SU-DHL-6 (cell line): Measurements from ENCODE around the gene CCDC152.

Experiments
- H2AFZ ChIP-seq: fragments of 200-600 bp; sonication (generic); 2 replicates; pipeline ENCODE4 v1.6.1; 2014; ENCODE audit warnings: low read depth, mild to moderate bottlenecking, moderate library complexity, mixed read lengths, antibody characterized with exemption, low read length; ENCODE audit not compliant: severe bottlenecking
- H3F3A ChIP-seq: fragments of 200-600 bp; shearing (Covaris generic); 2 replicates; pipeline ENCODE4 v1.6.0; 2016; ENCODE audit warnings: antibody characterized with exemption, mild to moderate bottlenecking; ENCODE audit not compliant: insufficient read depth
- H3K27ac ChIP-seq: fragments of 200-600 bp; sonication (generic); 2 replicates; pipeline ENCODE4 v1.5.1; 2016; ENCODE audit warnings: low read depth, mild to moderate bottlenecking, low read length, moderate library complexity, mixed read lengths
- H3K27me3 ChIP-seq: fragments of 200-600 bp; sonication (generic), shearing (Covaris generic); 2 replicates; pipeline ENCODE4 v1.6.0; 2014; ENCODE audit warnings: mild to moderate bottlenecking, low read length
- H3K36me3 ChIP-seq: fragments of 200-600 bp; sonication (generic); 2 replicates; pipeline ENCODE4 v1.6.1; 2014; ENCODE audit warnings: mild to moderate bottlenecking, low read length, mixed read lengths
- H3K4me2 ChIP-seq: fragments of 300-600, 200-600 bp; shearing (Covaris generic), sonication (generic); 2 replicates; pipeline ENCODE4 v1.6.0; 2014; ENCODE audit warnings: low read length, low read depth, mild to moderate bottlenecking; ENCODE audit not compliant: poor library complexity, severe bottlenecking
- H3K4me3 ChIP-seq: fragments of 200-600 bp; sonication (generic); 2 replicates; pipeline ENCODE4 v1.5.1; 2014; ENCODE audit warnings: antibody characterized with exemption, low read length, mild to moderate bottlenecking, mixed read lengths; ENCODE audit not compliant: insufficient read depth, poor library complexity, severe bottlenecking
- H3K79me2 ChIP-seq: fragments of 200-600 bp; sonication (generic); 2 replicates; pipeline ENCODE4 v1.6.1; 2014; ENCODE audit warnings: mild to moderate bottlenecking, low read length, moderate library complexity; ENCODE audit not compliant: insufficient read depth
- H3K9ac ChIP-seq: fragments of 200-600 bp; sonication (generic); 2 replicates; pipeline ENCODE4 v1.7.0; 2014; ENCODE audit warnings: mild to moderate bottlenecking, low read length
- H3K9me2 ChIP-seq: fragments of 200-600 bp; sonication (generic); replicated peaks from 2 replicates; pipeline ENCODE4 v1.6.1; 2014; ENCODE audit warnings: low read length; ENCODE audit not compliant: insufficient read depth
- H3K9me3 ChIP-seq: fragments of 200-600 bp; sonication (generic); 2 replicates; pipeline ENCODE4 v1.6.1; 2014; ENCODE audit warnings: low read length, mixed read lengths; ENCODE audit not compliant: insufficient read depth
- H4K20me1 ChIP-seq: fragments of 200-600 bp; sonication (generic); 2 replicates; pipeline ENCODE4 v1.6.1; 2014; ENCODE audit warnings: low read depth, mild to moderate bottlenecking, antibody characterized with exemption, low read length, moderate library complexity, mixed read lengths
- EZH2phosphoT487 ChIP-seq: fragments of 200-600 bp; sonication (generic), shearing (Covaris generic); conservative IDR thresholded peaks from 2 replicates; pipeline ENCODE4 v1.6.1; 2018; ENCODE audit warnings: mild to moderate bottlenecking, antibody characterized with exemption, low read length, moderate library complexity, mixed read lengths
- TF ChIP-seq, protein P1 (sequence below): fragments of 200-600 bp; sonication (generic); IDR thresholded peaks from one replicate; pipeline ENCODE4 v1.5.1; 2017; ENCODE audit warnings: antibody characterized with exemption, mild to moderate bottlenecking, low read length, moderate library complexity; ENCODE audit not compliant: insufficient read depth, poor library complexity, severe bottlenecking

CCDC152 gene

DNA sequence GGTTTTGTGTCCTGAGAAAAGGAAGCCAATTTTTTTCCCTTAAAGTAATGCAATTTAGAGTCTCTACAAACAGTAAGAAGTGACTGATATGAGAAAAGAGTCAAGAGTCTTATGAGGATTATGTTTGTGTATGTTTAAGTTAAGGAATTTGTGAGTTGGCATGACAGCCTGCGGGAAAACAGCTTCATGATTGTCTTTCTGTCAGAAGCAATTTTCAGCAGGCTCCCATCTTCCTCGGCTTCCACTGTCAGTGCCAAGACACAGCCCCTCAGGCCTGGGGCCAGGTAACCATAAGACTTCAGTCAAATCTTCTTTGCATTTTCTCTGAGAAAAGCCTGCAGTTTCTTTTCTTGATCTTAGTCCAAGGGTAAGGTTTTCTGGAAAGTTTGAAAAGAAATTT, 72.1 kb downstream of the CCDC152 start:
- Histone ChIP-seq H3K9ac (no peak overlapping the region), H3K27ac (no peak overlapping the region), H3K4me3 (no peak overlapping the region), H3K4me2 (no peak overlapping the region), H3K36me3 (no peaks in the 10 kb centered on the region), H3F3A (no peaks in the 10 kb centered on the region), H3K9me3 (no peaks in the 10 kb centered on the region), H2AFZ (no peak overlapping the region), H3K79me2 (no peaks in the 10 kb centered on the region), H3K9me2 (no peaks in the 10 kb centered on the region), H3K27me3 (no peaks in the 10 kb centered on the region), H4K20me1 (no peaks in the 10 kb centered on the region)
- TF ChIP-seq, protein P1, sequence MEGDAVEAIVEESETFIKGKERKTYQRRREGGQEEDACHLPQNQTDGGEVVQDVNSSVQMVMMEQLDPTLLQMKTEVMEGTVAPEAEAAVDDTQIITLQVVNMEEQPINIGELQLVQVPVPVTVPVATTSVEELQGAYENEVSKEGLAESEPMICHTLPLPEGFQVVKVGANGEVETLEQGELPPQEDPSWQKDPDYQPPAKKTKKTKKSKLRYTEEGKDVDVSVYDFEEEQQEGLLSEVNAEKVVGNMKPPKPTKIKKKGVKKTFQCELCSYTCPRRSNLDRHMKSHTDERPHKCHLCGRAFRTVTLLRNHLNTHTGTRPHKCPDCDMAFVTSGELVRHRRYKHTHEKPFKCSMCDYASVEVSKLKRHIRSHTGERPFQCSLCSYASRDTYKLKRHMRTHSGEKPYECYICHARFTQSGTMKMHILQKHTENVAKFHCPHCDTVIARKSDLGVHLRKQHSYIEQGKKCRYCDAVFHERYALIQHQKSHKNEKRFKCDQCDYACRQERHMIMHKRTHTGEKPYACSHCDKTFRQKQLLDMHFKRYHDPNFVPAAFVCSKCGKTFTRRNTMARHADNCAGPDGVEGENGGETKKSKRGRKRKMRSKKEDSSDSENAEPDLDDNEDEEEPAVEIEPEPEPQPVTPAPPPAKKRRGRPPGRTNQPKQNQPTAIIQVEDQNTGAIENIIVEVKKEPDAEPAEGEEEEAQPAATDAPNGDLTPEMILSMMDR, result no peak
- no peak for TF ChIP-seq EZH2phosphoT487

DNA sequence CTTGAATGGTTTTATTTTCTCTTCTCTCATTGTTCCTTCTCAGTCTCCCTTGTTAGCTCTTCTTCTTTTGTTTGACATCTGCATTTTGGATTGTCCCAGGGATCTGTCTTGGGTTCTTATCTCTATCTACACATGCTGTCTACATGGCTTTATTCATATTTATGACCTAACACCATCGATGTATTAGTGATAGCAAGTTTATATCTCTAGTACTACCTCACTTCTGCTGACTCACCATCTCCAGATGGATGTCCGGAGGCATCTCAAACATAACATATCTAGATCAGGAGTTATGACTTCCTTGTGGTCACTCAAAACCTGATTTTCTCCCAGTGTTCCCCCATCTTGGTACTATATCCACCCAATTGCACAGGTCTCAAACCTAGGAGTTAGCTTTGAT, 74.3 kb downstream of the CCDC152 start:
- Histone ChIP-seq H3K4me3 (no peak overlapping the region), H3K27ac (no peak overlapping the region), H3K27me3 (no peaks in the 10 kb centered on the region), H3K9me2 (no peaks in the 10 kb centered on the region), H3K9ac (no peak overlapping the region), H2AFZ (no peak overlapping the region), H3K36me3 (no peaks in the 10 kb centered on the region), H3K9me3 (no peaks in the 10 kb centered on the region), H3F3A (no peaks in the 10 kb centered on the region), H4K20me1 (no peaks in the 10 kb centered on the region), H3K4me2 (no peak overlapping the region), H3K79me2 (no peaks in the 10 kb centered on the region)
- no peak for TF ChIP-seq EZH2phosphoT487
- TF ChIP-seq, protein P1, result no peak

DNA sequence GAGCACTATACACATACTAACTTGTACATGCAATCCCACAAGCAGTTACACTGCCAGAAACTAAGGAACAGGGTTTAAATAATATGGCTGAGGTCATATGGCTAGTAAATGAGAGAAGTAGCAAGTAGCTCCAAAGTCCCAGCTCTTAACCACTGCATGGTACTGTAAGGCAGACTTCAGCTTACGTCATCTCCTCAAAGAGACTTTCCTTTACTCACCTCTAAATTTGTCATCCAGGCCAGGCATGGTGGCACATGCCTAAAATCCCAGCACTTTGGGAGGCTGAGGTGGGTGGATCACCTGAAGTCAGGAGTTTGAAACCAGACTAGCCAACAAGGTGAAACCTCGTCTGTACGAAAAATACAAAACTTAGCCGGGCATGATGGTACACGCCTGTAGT, 75.4 kb downstream of the CCDC152 start:
- H3F3A ChIP-seq, result no peaks in the 10 kb centered on the region

More for the DNA sequence above, 75.4 kb downstream of the CCDC152 start:
- no peak overlapping the region for H2AFZ ChIP-seq
- TF ChIP-seq, protein P1, result no peak
- no peak for TF ChIP-seq EZH2phosphoT487
- H3K4me2 ChIP-seq, result no peak overlapping the region
- no peaks in the 10 kb centered on the region for H3K9me3 ChIP-seq
- H3K9me2 ChIP-seq, result no peaks in the 10 kb centered on the region
- no peaks in the 10 kb centered on the region for H4K20me1 ChIP-seq
- no peak overlapping the region for H3K4me3 ChIP-seq
- H3K27me3 ChIP-seq, result no peaks in the 10 kb centered on the region
- no peak overlapping the region for H3K9ac ChIP-seq
- no peaks in the 10 kb centered on the region for H3K36me3 ChIP-seq
- H3K27ac ChIP-seq, result no peak overlapping the region
- H3K79me2 ChIP-seq, result no peaks in the 10 kb centered on the region
